WERI-Rb-1 (cell line): Measurements from ENCODE around the gene PXK.
A peak's percentile ranks its signal among the peaks of the same experiment; 100 is the strongest.
"Not testable (repeated sequence)": the region's sequence is repeated elsewhere in the genome, so short reads cannot be mapped to it uniquely, and the experiment has no call there.

Experiments
- DNase-seq: peaks from one replicate; pipeline ENCODE4 v3.0.0-alpha.2; 2020
- H3K27ac ChIP-seq: fragments of 250-450 bp; sonication (Bioruptor Pico); 2 replicates; pipeline ENCODE4 v1.5.1; 2020; ENCODE audit warnings: mild to moderate bottlenecking, moderate library complexity
- H3K27me3 ChIP-seq: fragments of 250-450 bp; sonication (Bioruptor Pico); 2 replicates; pipeline ENCODE4 v1.5.1; 2021; ENCODE audit warnings: mild to moderate bottlenecking, low read depth, moderate library complexity; ENCODE audit not compliant: insufficient read depth, severe bottlenecking
- H3K36me3 ChIP-seq: fragments of 250-450 bp; sonication (Bioruptor Pico); 2 replicates; pipeline ENCODE4 v1.5.1; 2020; ENCODE audit warnings: mild to moderate bottlenecking, moderate library complexity
- H3K4me3 ChIP-seq: 2 replicates; pipeline ENCODE4 v1.5.1; 2011; ENCODE audit warnings: low read depth, mild to moderate bottlenecking, control low read depth, low read length
- H3K9me3 ChIP-seq: fragments of 250-450 bp; sonication (Bioruptor Pico); 2 replicates; pipeline ENCODE4 v1.5.1; 2021; ENCODE audit warnings: mild to moderate bottlenecking, moderate library complexity; ENCODE audit not compliant: severe bottlenecking
- CTCF ChIP-seq: IDR thresholded peaks from 2 replicates; pipeline ENCODE4 v1.5.1; 2011; ENCODE audit warnings: low read depth, mild to moderate bottlenecking, control low read depth, inconsistent platforms, low read length

The PXK gene

GRCh38 chr3:58332575-58333188 lies at the start of gene PXK:
PXK (plus strand) TSS chr3:58332892; CDS start chr3:58332989, 97 bp downstream.
- Histone ChIP-seq H3K27me3 (no peaks in the 10 kb centered on the region), H3K4me3 (peak within 1 kb of the TSS; percentile 79), H3K36me3 (no peaks in the 10 kb centered on the region), H3K9me3 (no peaks in the 10 kb centered on the region), H3K27ac (peak within 1 kb of the TSS; percentile 48)
- DNase-seq = peak; percentile 79
- peak; percentile 37; the same call in 1 of the 2 replicates for TF ChIP-seq CTCF

GRCh38 chr3:58285334-58285733 lies 47.4 kb upstream of the PXK start:
- Histone ChIP-seq H3K4me3 (no peak overlapping the region), H3K27ac (no peak overlapping the region), H3K27me3 (no peaks in the 10 kb centered on the region), H3K9me3 (no peaks in the 10 kb centered on the region), H3K36me3 (peaks cover 3% of the 10 kb centered on the region; the same call in 1 of the 2 replicates)
- DNase-seq = no peak
- TF ChIP-seq CTCF = no peak

GRCh38 chr3:58287354-58287753 lies 45.3 kb upstream of the PXK start:
- DNase-seq = no peak
- Histone ChIP-seq H3K27me3 (no peaks in the 10 kb centered on the region), H3K36me3 (peaks cover 3% of the 10 kb centered on the region; the same call in 1 of the 2 replicates), H3K27ac (no peak overlapping the region), H3K9me3 (no peaks in the 10 kb centered on the region), H3K4me3 (no peak overlapping the region)
- TF ChIP-seq CTCF = no peak

GRCh38 chr3:58288011-58288728 lies 44.5 kb upstream of the PXK start:
- H3K27ac ChIP-seq = no peak overlapping the region
- H3K27me3 ChIP-seq = no peaks in the 10 kb centered on the region
- H3K4me3 ChIP-seq = no peak overlapping the region
- H3K36me3 ChIP-seq = peaks cover 3% of the 10 kb centered on the region; the same call in 1 of the 2 replicates
- no peak for TF ChIP-seq CTCF
- no peaks in the 10 kb centered on the region for H3K9me3 ChIP-seq
- DNase-seq = no peak

GRCh38 chr3:58288964-58289613 lies 43.6 kb upstream of the PXK start:
- DNase-seq, H3K36me3 ChIP-seq, H3K27ac ChIP-seq, H3K9me3 ChIP-seq, H3K27me3 ChIP-seq, H3K4me3 ChIP-seq: not testable (repeated sequence)

GRCh38 chr3:58290446-58290845 lies 42.2 kb upstream of the PXK start:
- not testable (repeated sequence) for H3K4me3 ChIP-seq, H3K36me3 ChIP-seq, H3K27ac ChIP-seq, DNase-seq, H3K9me3 ChIP-seq, H3K27me3 ChIP-seq
